HUES6 (cell line): ENCODE measurements around the gene ATP9A.
"Not testable (repeated sequence)": the region's sequence is repeated elsewhere in the genome, so short reads cannot be mapped to it uniquely, and the experiment has no call there.

Experiments used
- H3K27ac ChIP-seq: 2 replicates; pipeline ENCODE4 v1.7.0; 2013; ENCODE audit warnings: low read depth, mild to moderate bottlenecking, low read length, inconsistent platforms
- H3K27me3 ChIP-seq: 2 replicates; pipeline ENCODE4 v1.6.1; 2013; ENCODE audit warnings: low read length; ENCODE audit not compliant: control insufficient read depth, insufficient read depth
- H3K36me3 ChIP-seq: 2 replicates; pipeline ENCODE4 v1.6.1; 2013; ENCODE audit warnings: low read length; ENCODE audit not compliant: control insufficient read depth, insufficient read depth
- H3K4me1 ChIP-seq: 2 replicates; pipeline ENCODE4 v1.6.1; 2013; ENCODE audit warnings: low read length; ENCODE audit not compliant: control insufficient read depth, insufficient read depth
- H3K4me3 ChIP-seq: 2 replicates; pipeline ENCODE4 v1.5.1; 2013; ENCODE audit warnings: low read depth, low read length
- H3K9ac ChIP-seq: one replicate; pipeline ENCODE4 v1.6.1; 2013; ENCODE audit warnings: mild to moderate bottlenecking, low read length
- H3K9me3 ChIP-seq: 2 replicates; pipeline ENCODE4 v1.6.1; 2013; ENCODE audit warnings: low read depth, low read length; ENCODE audit not compliant: control insufficient read depth, insufficient read depth

The ATP9A gene

GRCh38 chr20:51750037-51750769, 18.0 kb downstream of the ATP9A start:
- Histone ChIP-seq H3K27me3 (no peaks in the 10 kb centered on the region), H3K4me3 (no peak overlapping the region), H3K9ac (no peak overlapping the region), H3K27ac (no peak overlapping the region), H3K4me1 (peaks cover 9% of the 10 kb centered on the region; the same call in 1 of the 2 replicates), H3K36me3 (no peaks in the 10 kb centered on the region), H3K9me3 (no peaks in the 10 kb centered on the region)

GRCh38 chr20:51749674-51750036, 18.5 kb downstream of the ATP9A start:
- H3K9me3 ChIP-seq, result no peaks in the 10 kb centered on the region
- H3K27me3 ChIP-seq, result no peaks in the 10 kb centered on the region
- no peak overlapping the region for H3K27ac ChIP-seq
- no peaks in the 10 kb centered on the region for H3K36me3 ChIP-seq
- no peak overlapping the region for H3K9ac ChIP-seq
- no peak overlapping the region for H3K4me3 ChIP-seq
- peaks cover 9% of the 10 kb centered on the region; the same call in 1 of the 2 replicates for H3K4me1 ChIP-seq

- no peak overlapping the region for H3K27ac ChIP-seq
- H3K9ac ChIP-seq, result no peak overlapping the region
- no peaks in the 10 kb centered on the region for H3K27me3 ChIP-seq
- H3K4me3 ChIP-seq, result no peak overlapping the region
- peaks cover 14% of the 10 kb centered on the region; the same call in 1 of the 2 replicates for H3K4me1 ChIP-seq
- H3K36me3 ChIP-seq, result no peaks in the 10 kb centered on the region
- no peaks in the 10 kb centered on the region for H3K9me3 ChIP-seq
Measured at GRCh38 chr20:51747182-51747911, 20.8 kb downstream of the ATP9A start.

GRCh38 chr20:51745804-51746203, 22.4 kb downstream of the ATP9A start:
- Histone ChIP-seq H3K36me3 (no peaks in the 10 kb centered on the region), H3K4me3 (no peak overlapping the region), H3K27ac (no peak overlapping the region), H3K4me1 (peaks cover 14% of the 10 kb centered on the region; the same call in 1 of the 2 replicates), H3K27me3 (no peaks in the 10 kb centered on the region), H3K9ac (no peak overlapping the region), H3K9me3 (no peaks in the 10 kb centered on the region)

- Histone ChIP-seq H3K4me1 (peaks cover 6% of the 10 kb centered on the region; the same call in 1 of the 2 replicates), H3K27ac (no peak overlapping the region), H3K27me3 (no peaks in the 10 kb centered on the region)
Measured at GRCh38 chr20:51740838-51741237, 27.4 kb downstream of the ATP9A start.

GRCh38 chr20:51740308-51740707, 27.9 kb downstream of the ATP9A start:
- H3K27ac ChIP-seq, H3K36me3 ChIP-seq, H3K4me3 ChIP-seq, H3K9me3 ChIP-seq, H3K4me1 ChIP-seq, H3K27me3 ChIP-seq, H3K9ac ChIP-seq: not testable (repeated sequence)

More at GRCh38 chr20:51740838-51741237, 27.4 kb downstream of the ATP9A start:
- Histone ChIP-seq H3K4me3 (no peak overlapping the region), H3K36me3 (no peaks in the 10 kb centered on the region), H3K9ac (no peak overlapping the region), H3K9me3 (no peaks in the 10 kb centered on the region)

GRCh38 chr20:51739722-51740249, 28.4 kb downstream of the ATP9A start:
- Histone ChIP-seq H3K9ac (no peak overlapping the region), H3K9me3 (no peaks in the 10 kb centered on the region), H3K4me1 (peaks cover 6% of the 10 kb centered on the region; the same call in 1 of the 2 replicates), H3K36me3 (no peaks in the 10 kb centered on the region), H3K27ac (no peak overlapping the region), H3K4me3 (no peak overlapping the region), H3K27me3 (no peaks in the 10 kb centered on the region)

GRCh38 chr20:51738877-51739447, 29.2 kb downstream of the ATP9A start:
- peaks cover 6% of the 10 kb centered on the region; the same call in 1 of the 2 replicates for H3K4me1 ChIP-seq
- no peak overlapping the region for H3K4me3 ChIP-seq
- H3K36me3 ChIP-seq, result no peaks in the 10 kb centered on the region
- no peak overlapping the region for H3K9ac ChIP-seq
- no peak overlapping the region for H3K27ac ChIP-seq
- H3K9me3 ChIP-seq, result no peaks in the 10 kb centered on the region
- H3K27me3 ChIP-seq, result no peaks in the 10 kb centered on the region

- H3K27ac ChIP-seq, H3K9ac ChIP-seq, H3K9me3 ChIP-seq, H3K4me3 ChIP-seq, H3K27me3 ChIP-seq, H3K36me3 ChIP-seq, H3K4me1 ChIP-seq: not testable (repeated sequence)
Measured at GRCh38 chr20:51738261-51738660, 29.9 kb downstream of the ATP9A start.

GRCh38 chr20:51736947-51737346, 31.2 kb downstream of the ATP9A start:
- H3K4me1 ChIP-seq, result no peaks in the 10 kb centered on the region

More at GRCh38 chr20:51736947-51737346, 31.2 kb downstream of the ATP9A start:
- Histone ChIP-seq H3K27ac (no peak overlapping the region), H3K9me3 (no peaks in the 10 kb centered on the region), H3K27me3 (no peaks in the 10 kb centered on the region), H3K4me3 (no peak overlapping the region), H3K9ac (no peak overlapping the region), H3K36me3 (no peaks in the 10 kb centered on the region)
